ENCODE measurements around the gene VPS54.

VPS54 gene

GRCh38 chr2:64013053-64013452, 6.2 kb downstream of the VPS54 start:
- no peak overlapping the region for H3K4me3 ChIP-seq (ENCODE audit: low read length)
- no peak for TF ChIP-seq CTCF (conservative IDR thresholded peaks at IDR 0.05; ENCODE audit: low read depth, low read length)
- DNase-seq (ENCODE audit: low read depth), result no peak

GRCh38 chr2:64012115-64012514, 7.1 kb downstream of the VPS54 start:
- no peak for TF ChIP-seq CTCF (conservative IDR thresholded peaks at IDR 0.05; ENCODE audit: low read depth, low read length)
- no peak for DNase-seq (ENCODE audit: low read depth)

GRCh38 chr2:64008434-64009009, 10.7 kb downstream of the VPS54 start:
- no peak for TF ChIP-seq CTCF (conservative IDR thresholded peaks at IDR 0.05; ENCODE audit: low read depth, low read length)
- H3K4me3 ChIP-seq (ENCODE audit: low read length), result no peak overlapping the region
- DNase-seq (ENCODE audit: low read depth), result no peak

More at GRCh38 chr2:64012115-64012514, 7.1 kb downstream of the VPS54 start:
- no peak overlapping the region for H3K4me3 ChIP-seq (ENCODE audit: low read length)

GRCh38 chr2:64007924-64008323, 11.3 kb downstream of the VPS54 start:
- no peak for TF ChIP-seq CTCF (conservative IDR thresholded peaks at IDR 0.05; ENCODE audit: low read depth, low read length)
- H3K4me3 ChIP-seq (ENCODE audit: low read length), result no peak overlapping the region
- DNase-seq (ENCODE audit: low read depth), result no peak

GRCh38 chr2:64005707-64006356, 13.4 kb downstream of the VPS54 start:
- no peak overlapping the region for H3K4me3 ChIP-seq (ENCODE audit: low read length)
- DNase-seq (ENCODE audit: low read depth), result no peak
- TF ChIP-seq CTCF (conservative IDR thresholded peaks at IDR 0.05; ENCODE audit: low read depth, low read length), result no peak

GRCh38 chr2:64003239-64003638, 16.0 kb downstream of the VPS54 start:
- H3K4me3 ChIP-seq (ENCODE audit: low read length), result no peak overlapping the region
- TF ChIP-seq CTCF (conservative IDR thresholded peaks at IDR 0.05; ENCODE audit: low read depth, low read length), result no peak
- DNase-seq (ENCODE audit: low read depth), result no peak
